Fibroblast of skin of left biceps (primary cell): ENCODE data around the gene ROR1.
"Not testable (repeated sequence)": the region's sequence is repeated elsewhere in the genome, so short reads cannot be mapped to it uniquely, and the experiment has no call there.

Experiments
- DNase-seq, 2 experiments: peaks; one replicate each; pipeline ENCODE4 v3.0.0-alpha.2; 2013; ENCODE audit warnings: low read depth in 2 of 2

ROR1 gene

GRCh38 chr1:63758791-63759190, 15.0 kb upstream of the ROR1 start:
- no peak for DNase-seq

GRCh38 chr1:63759778-63760177, 14.0 kb upstream of the ROR1 start:
- no peak for DNase-seq

DNA sequence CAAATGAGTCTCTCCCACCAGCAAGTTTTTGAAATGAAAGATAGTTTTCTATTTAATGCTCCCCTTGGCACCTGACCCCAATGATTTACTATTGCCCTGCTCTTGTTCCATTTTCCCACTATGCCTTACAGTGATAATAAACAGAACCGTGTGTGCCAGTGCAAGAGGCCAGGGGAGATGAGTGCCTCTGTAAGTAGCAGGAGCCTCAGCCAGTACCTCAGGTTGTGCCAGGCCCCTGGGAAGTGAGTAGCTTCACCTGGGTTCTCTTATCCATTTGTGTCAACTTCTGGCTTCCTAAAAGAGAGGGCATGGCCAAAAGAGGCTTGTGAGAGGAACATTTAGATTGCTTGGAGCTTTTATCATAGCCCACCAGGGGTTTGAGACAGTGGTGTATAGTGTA, 3.4 kb upstream of the ROR1 start:
- no peak for DNase-seq

DNA sequence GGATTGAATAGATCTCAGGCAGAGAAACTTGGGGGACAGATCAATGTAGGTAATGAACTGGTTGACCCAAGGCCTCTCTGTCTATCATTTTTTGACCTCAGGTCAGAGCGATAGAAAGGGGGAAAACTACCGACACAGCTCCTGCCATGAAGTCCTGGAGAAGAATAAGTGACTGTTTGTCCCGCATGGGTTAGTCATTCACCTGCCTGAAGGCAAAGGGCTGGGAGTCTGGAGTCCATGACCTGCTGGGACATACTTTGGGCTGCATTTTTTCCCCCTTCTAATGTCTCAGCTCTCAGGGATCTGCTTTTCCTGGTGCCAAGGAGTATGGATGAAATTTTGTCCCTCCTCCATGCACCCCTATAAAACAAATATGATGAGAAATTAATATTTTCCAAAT, 1.6 kb upstream of the ROR1 start:
- no peak for DNase-seq

- DNase-seq: no peak
These were observed 941 bp upstream of the ROR1 start for GRCh38 chr1:63772876-63773275.

GRCh38 chr1:63773496-63773814, 362 bp upstream of the ROR1 start:
- DNase-seq: no peak

DNA sequence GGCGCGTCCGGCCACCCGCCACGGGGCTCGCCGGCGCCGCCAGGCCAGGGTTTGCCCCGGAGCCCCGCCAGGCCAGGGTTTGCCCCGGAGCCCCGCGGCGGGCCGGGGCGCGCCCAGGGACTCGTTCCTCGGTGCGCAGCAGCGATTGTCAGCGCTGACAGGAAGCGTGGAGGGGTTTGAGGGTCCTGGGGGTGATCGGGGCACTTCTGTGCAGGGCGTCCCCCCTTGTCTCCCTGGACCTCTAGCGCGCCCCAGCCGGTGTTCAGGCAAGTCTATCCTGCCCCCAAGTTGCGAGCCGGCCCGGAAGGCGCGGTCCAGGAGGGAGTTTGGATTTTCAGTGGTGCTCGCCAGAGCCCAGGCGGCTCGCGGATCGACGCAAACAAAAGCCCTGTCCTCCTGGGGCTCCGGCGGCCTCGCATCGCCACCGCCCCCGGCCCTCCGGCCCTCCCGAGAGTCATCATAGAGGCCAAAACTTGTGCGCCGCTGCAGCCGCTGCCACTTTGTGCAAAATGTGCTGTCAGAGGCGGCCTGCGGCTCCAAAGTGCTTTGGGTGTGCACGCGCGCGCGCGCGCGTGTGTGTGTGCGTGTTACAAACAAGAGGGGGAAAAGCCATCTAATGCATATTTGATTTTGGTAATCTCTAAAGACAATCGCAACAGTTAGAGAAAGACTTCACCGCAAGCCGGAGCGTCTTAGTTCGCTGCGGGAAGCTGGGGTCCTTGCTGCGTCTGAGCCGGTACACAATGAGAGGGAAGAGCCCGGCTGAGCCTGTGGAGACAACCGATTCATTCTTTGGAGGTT, 1.0 kb downstream of the ROR1 start:
- no peak for DNase-seq

DNA sequence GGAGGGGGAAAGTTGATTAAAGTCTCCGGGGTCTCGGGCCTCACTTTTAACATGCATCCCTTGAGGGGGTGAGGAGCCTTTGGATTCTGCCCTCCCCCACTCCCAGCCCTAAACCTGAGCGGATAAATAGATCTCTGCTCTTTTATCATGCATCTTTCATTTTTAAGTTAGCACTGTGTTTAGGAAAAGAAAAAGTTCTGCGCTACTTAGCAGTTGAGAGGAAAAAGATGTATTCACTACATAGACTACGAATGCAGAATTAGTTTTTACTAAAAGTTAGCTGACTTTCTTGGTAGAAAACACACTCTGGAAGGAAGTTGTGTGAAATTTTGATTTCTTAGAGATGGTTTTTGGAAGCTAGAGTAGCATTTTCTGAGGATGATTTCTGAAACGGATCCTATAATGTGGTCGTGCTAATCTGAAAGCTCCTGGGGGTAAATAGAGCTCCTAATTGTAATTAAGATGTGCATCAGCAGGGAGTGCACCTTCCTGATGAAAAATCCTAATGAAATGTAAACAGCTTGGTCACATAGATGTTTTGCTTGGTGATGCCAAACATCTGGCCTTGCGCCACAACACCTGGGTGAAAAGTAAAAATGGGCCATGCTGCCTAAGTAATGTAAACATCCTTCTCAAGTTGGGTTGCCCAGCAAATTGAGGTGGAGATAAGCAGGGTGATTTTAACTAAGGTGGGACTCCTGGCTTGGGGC, 1.8 kb downstream of the ROR1 start:
- no peak for DNase-seq

DNA sequence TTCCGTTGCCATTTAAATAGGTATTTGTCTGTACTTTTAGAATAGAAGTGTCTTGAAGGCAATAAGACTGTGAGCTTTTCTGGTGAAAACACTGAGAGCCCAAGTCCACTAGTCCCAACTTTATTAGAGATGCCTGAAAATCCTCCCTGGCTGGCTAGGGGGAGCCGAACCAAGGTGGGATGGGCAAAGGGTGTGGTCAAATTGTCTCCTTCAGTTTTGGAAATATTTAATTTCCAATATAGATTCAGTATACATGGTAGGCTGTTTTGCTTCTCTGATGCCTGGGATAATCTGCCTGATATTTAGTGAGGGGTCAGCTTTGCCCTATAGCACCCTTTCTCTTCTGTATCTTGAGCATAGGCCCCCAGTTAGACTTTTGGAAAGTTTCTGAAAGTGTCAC, 3.5 kb downstream of the ROR1 start:
- no peak for DNase-seq

DNA sequence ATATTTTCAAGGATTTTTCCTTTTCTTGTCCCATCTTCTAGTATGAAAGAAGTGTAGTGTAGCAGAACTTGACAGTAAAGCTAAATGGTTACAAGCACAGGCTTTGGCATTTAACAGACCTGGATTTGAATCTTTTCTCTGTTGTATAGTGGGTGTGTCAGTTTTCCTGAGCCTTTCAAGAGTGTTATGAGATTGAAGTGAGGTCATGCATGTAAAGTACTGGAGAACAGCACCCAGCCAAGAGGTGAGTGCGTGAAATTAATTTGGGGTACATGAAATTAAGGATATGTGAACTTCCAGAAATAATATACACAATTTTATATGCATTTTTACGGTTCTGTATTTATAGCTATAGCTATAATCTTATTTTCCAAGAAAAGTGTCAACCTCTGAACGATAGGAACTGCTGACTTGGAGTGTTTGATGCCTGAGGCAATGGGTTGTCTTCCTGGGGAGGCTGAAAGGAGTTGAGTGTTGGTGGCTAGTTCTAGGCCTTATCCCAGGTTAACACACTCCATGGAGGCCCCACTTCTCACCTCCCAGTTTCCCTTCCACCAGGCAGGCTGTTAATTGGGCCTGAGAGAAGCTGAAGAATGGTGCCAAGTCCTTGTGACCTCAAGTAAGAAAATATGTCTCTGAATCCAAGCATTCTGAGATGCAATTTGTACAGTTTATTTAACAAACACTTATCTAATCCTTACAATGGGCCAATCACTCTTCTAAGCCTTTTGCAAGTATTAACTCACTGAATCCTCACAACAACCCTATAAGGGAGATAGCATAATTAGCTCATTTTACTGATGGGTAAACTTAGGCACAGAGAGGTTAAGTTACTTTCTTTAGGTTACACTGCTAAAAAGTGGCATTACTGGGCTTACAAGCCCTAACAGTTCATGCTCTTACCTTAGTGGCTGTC, 4.4 kb downstream of the ROR1 start:
- no peak for DNase-seq

DNA sequence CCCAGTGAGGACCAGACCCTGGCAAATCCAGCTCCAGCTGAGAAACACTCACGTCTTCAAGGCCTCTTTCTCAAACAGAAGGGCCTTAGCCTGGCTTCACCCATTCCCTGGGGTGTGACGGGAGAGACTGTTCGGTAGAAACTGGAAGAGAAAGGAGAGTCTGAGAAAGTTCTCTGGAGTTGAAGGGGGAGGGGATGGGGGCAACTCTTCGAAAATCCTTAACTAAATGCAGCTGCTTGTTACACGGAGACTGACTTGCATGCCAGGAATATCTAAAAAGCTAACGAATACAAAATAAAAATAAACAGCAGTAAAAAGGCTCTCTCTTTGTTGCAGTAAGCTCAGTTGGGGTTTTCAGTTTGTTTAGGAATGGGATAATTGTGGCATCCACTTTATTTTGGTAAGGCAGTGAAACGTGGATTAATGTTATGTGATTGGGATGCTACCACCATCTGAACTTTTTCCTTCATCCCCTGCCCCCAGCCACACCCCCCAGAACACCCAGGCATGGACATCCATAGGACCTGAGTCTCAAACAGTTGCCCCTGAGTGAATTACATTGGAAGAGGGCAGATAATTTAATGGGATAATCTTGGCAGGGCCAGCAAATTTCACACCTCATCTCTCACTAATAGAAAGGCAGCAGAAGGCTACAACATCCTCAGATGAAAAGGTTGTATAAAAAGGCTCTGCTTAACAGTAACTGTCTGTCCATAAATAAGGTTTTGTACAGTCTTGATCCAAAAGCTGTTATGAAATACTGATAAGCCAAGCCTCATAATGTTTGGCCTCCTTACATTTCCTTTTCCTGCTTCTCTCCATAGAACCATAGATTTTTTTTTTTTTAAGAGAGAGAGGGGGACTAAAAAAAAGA, 5.8 kb downstream of the ROR1 start:
- DNase-seq: no peak

- no peak for DNase-seq
These were observed 6.7 kb downstream of the ROR1 start for GRCh38 chr1:63780565-63780964.

DNA sequence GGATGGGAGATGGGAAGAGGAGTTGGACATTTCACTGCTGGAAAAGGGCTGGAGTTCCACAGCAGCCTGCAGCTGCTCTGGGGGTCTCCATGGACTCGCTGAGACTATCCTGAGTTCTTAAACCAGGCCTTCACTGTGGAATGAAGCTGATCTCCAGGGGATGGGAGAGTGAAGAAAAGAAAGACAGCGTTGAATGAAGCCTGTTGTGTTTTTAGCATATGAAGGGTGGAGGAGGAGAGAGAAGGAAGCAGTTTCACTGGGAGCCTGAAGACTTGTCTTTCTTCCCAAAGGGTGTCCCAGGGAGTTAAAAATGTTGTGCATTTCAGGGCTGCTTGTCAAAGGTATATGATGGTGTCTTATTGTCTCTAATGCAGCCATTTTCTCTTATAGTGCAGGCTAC, 9.2 kb downstream of the ROR1 start:
- no peak for DNase-seq

GRCh38 chr1:63784083-63784482, 10.3 kb downstream of the ROR1 start:
- DNase-seq: no peak

DNA sequence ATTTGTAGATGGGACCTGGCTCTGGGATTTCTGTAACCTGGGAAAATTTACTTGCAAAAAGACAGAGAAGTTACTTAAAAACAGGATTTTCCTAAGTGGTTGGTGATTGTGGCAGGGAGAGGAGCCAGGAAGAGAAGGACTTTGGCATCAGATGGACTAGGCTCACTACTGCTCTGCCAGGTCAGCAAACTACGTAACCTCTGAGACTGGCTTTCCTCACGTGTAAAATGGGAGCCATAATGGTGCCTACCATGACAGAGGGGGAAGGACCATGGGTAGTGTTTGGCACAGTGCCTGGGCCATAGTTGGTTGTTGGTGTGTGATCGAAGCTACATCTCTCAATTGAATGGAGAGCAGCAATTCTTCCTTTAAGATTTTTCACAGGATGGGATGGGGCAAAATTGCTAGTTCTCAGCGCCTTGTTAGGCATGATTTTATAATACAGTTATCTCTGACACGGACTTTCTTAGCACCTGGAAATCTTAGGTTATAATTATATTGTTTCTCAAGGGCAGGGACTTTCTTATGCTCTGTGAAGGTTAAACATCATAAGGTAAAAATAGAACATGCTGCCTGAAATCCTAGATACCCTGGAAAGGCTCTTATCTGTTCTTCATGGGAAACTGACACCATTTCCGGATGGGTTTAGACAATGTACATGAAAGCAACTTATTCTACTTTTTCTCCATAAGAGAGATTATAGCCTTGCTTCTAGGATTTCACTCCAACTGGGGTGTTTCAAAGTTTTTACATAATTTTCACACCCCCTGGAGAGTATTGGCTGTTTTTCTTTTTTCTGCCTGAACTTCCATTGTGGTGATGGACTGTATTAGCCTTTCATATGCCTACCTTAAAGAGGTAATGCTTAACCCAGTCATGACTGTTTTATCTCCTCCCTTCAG, 10.9 kb downstream of the ROR1 start:
- no peak for DNase-seq

DNA sequence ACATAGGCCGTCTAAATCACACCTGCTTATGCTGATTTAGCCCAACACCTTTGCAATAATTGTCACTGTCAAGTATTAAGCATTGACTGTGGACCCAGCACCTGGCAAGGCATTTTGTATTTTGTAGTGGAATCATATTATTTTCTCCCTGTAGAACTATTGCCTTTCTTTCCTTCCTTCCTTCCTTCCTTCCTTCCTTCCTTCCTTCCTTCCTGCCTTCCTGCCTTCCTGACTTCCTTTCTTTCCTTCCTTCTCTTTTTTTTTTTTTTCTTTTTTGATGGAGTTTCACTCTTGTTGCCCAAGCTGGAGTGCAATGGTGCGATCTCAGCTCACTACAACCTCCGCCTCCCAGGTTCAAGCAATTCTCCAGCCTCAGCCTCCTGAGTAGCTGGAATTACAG, 13.5 kb downstream of the ROR1 start:
- DNase-seq: not testable (repeated sequence)

GRCh38 chr1:63787875-63788274, 14.1 kb downstream of the ROR1 start:
- DNase-seq: no peak

DNA sequence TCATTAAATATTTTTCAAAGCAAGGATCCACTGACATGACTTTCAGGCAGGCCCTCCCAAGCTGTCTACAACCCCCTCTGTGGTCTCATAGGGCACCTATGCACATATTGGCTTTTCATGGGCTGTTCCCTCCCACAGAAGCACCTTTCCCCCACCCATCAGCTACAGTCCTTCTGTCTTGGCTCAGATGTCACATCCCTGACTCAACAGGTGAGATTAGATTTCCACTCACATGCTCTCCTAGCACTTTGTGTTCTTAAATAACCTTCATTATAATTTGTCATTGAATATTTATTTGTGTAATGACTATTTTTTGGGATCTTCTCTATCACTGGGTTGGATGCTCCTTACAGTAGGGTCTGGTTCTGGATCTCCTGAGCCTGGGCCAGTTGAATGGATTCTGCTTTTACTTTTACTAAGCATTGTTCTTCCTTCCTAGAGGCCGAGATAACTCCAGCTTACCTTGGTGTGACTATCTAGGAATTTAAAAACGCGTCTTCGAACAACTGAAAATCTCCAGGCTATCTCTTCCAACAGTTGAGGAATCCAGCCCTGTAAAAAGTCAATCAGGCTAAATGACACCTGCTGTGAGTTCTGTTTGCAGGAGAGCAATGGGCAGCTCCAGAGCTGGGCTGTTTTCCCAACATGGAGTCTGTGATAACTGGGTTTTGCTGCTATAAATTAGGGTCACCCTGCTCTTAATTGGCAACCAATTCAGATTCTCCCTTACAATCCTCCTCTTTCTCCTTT, 16.2 kb downstream of the ROR1 start:
- DNase-seq: no peak

- DNase-seq: no peak
These were observed 17.2 kb downstream of the ROR1 start for GRCh38 chr1:63790989-63791388.

GRCh38 chr1:63792152-63792551, 18.3 kb downstream of the ROR1 start:
- no peak for DNase-seq
